HTERT RPE-1 (cell line): ENCODE measurements around the gene CAND2.

Experiments used
- in situ Hi-C: fragments of 300-500 bp; cut with MboI; formaldehyde crosslinking; loops from 4 replicates; pipeline ENCODE4 v1.14.3; 2020; ENCODE audit warnings: low sequenced_read_pairs

CAND2 gene

GRCh38 chr3:12799525-12800440 lies 3.3 kb downstream of the CAND2 start:
- in situ Hi-C loops: no loop called here

GRCh38 chr3:12803371-12803770 lies 6.9 kb downstream of the CAND2 start:
- in situ Hi-C loops: no loop called here

GRCh38 chr3:12807066-12807465 lies 10.6 kb downstream of the CAND2 start:
- in situ Hi-C loops: no loop called here

- in situ Hi-C loops: no loop called here
Measured at GRCh38 chr3:12807601-12808359, 11.3 kb downstream of the CAND2 start.

GRCh38 chr3:12808587-12808986 lies 12.1 kb downstream of the CAND2 start:
- in situ Hi-C loops: no loop called here

- in situ Hi-C loops: no loop called here
Measured at GRCh38 chr3:12809001-12809400, 12.5 kb downstream of the CAND2 start.

GRCh38 chr3:12809435-12809834 lies 13.0 kb downstream of the CAND2 start:
- in situ Hi-C loops: no loop called here

GRCh38 chr3:12810013-12810780 lies 13.7 kb downstream of the CAND2 start:
- in situ Hi-C loops: no loop called here

GRCh38 chr3:12810961-12811360 lies 14.5 kb downstream of the CAND2 start:
- in situ Hi-C loops: no loop called here

- in situ Hi-C loops: no loop called here
Measured at GRCh38 chr3:12812812-12813211, 16.3 kb downstream of the CAND2 start.

GRCh38 chr3:12813967-12814366 lies 17.5 kb downstream of the CAND2 start:
- in situ Hi-C loops: no loop called here

- in situ Hi-C loops: no loop called here
Measured at GRCh38 chr3:12815078-12815477, 18.6 kb downstream of the CAND2 start.

GRCh38 chr3:12815719-12816118 lies 19.2 kb downstream of the CAND2 start:
- in situ Hi-C loops: no loop called here

GRCh38 chr3:12816521-12817342 lies 20.3 kb downstream of the CAND2 start:
- in situ Hi-C loops: no loop called here

GRCh38 chr3:12817343-12817710 lies 20.8 kb downstream of the CAND2 start:
- in situ Hi-C loops: no loop called here

- in situ Hi-C loops: no loop called here
Measured at GRCh38 chr3:12818273-12818672, 21.8 kb downstream of the CAND2 start.

- in situ Hi-C loops: no loop called here
Measured at GRCh38 chr3:12818773-12819172, 22.3 kb downstream of the CAND2 start.

- in situ Hi-C loops: no loop called here
Measured at GRCh38 chr3:12822725-12823373, 26.4 kb downstream of the CAND2 start.

GRCh38 chr3:12824299-12824698 lies 27.8 kb downstream of the CAND2 start:
- in situ Hi-C loops: no loop called here

GRCh38 chr3:12825156-12825555 lies 28.7 kb downstream of the CAND2 start:
- in situ Hi-C loops: no loop called here
